ENCODE results near the gene RASA3.
"Not testable (repeated sequence)": the region's sequence is repeated elsewhere in the genome, so short reads cannot be mapped to it uniquely, and the experiment has no call there.

DNA sequence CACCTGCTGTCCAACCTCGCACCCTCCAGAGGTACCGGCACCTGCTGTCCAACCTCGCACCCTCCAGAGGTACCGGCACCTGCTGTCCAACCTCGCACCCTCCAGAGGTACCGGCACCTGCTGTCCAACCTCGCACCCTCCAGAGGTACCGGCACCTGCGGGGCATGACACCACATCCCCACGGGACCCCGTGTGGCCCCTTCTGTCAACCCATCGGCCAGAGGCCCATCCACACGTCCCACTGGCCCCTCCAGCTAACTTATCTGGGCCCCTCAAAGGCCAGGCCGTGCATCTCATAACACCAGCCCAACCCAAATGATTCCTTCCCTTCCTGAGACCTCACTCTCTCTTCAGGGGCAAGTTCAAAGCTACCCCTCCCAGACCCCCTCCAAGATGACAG lies 6.3 kb downstream of the RASA3 start:
- TF ChIP-seq, protein P1, sequence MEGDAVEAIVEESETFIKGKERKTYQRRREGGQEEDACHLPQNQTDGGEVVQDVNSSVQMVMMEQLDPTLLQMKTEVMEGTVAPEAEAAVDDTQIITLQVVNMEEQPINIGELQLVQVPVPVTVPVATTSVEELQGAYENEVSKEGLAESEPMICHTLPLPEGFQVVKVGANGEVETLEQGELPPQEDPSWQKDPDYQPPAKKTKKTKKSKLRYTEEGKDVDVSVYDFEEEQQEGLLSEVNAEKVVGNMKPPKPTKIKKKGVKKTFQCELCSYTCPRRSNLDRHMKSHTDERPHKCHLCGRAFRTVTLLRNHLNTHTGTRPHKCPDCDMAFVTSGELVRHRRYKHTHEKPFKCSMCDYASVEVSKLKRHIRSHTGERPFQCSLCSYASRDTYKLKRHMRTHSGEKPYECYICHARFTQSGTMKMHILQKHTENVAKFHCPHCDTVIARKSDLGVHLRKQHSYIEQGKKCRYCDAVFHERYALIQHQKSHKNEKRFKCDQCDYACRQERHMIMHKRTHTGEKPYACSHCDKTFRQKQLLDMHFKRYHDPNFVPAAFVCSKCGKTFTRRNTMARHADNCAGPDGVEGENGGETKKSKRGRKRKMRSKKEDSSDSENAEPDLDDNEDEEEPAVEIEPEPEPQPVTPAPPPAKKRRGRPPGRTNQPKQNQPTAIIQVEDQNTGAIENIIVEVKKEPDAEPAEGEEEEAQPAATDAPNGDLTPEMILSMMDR (IDR thresholded peaks at IDR 0.05; ENCODE audit: extremely low read depth in 1 of 2, insufficient read depth in 1 of 2, low read depth in 1 of 2, low read length in 2 of 2) = not testable (repeated sequence)
- TF ChIP-seq MYC, POLR2A (IDR thresholded peaks at IDR 0.05; ENCODE audit: low read depth, low read length): not testable (repeated sequence)

Measured in endothelial cell of umbilical vein (primary cell).